ENCODE results near the gene FERMT1.

The FERMT1 gene, protein sequence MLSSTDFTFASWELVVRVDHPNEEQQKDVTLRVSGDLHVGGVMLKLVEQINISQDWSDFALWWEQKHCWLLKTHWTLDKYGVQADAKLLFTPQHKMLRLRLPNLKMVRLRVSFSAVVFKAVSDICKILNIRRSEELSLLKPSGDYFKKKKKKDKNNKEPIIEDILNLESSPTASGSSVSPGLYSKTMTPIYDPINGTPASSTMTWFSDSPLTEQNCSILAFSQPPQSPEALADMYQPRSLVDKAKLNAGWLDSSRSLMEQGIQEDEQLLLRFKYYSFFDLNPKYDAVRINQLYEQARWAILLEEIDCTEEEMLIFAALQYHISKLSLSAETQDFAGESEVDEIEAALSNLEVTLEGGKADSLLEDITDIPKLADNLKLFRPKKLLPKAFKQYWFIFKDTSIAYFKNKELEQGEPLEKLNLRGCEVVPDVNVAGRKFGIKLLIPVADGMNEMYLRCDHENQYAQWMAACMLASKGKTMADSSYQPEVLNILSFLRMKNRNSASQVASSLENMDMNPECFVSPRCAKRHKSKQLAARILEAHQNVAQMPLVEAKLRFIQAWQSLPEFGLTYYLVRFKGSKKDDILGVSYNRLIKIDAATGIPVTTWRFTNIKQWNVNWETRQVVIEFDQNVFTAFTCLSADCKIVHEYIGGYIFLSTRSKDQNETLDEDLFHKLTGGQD

DNA sequence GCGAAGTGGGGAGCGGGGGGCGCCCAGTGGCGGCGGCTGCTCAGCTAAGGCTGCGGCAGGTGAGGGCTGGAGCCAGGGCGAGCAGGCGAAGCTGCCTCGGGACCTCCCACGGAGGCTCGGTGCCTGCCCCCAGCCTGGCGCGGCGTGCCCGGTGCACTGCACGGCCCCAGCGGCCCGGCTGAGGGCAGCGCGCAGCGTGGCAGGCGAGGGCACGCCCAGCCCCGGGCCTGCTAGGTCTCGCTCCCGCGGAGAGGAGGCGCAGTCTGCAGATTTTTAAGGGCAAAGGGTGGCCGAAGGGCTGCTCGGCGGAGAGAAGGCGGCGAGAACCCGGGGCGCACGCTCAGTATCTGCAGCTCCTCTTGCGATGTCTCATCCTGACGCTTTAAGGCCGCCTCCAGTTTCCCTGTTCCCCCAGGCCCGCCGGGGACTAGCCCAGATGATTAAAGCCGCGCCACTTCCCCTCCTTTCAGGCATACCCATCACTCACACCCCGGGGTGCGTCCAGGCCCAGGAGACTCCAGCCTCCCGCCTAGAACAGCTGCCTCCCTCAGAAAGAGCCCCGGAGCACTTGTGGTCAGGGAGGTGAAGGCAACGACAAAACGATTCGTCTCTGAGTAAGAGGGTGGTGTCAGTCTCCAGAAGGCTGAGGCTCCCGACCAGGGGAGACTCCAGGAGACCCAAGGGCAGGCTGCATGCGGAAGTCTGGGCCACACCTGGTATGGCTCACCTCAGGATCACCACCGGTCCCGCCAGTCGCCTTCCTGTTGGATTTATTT is at the start of gene FERMT1:
Gene FERMT1, minus strand, starts transcription at position 158 of the 776 bp plus-strand sequence. CDS start 3,476 bp downstream, outside the sequence.
- DNase-seq = peak; percentile 83

DNA sequence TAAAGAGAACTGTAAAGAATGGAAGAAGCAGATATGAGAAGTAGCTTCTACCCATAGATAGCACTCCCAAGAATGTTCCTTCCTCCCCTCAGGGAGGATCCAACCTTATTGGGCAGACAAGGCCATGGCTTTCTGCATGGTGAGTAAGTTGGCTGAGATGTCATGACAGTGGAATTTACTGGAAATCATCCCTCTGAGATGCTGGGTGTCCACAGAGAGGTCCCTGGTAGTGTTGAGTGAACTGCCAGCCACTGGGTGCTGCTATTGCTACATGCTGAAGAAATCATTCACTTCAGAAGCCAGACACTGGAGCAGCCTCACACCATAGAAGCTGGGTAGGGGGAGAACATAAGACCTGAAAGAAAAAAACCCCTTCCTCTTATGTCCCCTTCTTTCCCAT is 46.4 kb upstream of the FERMT1 start:
- DNase-seq = no peak

DNA sequence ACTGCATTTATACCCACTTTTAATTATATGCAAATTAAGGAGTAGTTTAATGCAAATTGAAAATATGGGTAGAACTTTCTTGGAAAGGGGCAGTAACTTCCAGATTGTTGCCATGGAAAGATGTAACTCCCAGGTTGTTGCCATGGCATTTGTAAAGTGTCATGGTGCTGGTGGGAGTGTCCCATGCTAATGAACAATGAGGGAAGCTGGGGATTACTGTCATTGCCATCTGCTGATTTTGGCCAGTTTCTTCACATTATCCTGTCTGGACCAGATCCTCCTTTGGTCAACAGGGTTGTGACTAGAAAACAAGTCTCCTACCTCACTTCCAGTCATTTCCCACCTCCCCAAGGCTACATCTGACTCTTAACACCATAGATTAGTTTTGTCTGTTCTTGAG is 45.4 kb upstream of the FERMT1 start:
- no peak for DNase-seq

DNA sequence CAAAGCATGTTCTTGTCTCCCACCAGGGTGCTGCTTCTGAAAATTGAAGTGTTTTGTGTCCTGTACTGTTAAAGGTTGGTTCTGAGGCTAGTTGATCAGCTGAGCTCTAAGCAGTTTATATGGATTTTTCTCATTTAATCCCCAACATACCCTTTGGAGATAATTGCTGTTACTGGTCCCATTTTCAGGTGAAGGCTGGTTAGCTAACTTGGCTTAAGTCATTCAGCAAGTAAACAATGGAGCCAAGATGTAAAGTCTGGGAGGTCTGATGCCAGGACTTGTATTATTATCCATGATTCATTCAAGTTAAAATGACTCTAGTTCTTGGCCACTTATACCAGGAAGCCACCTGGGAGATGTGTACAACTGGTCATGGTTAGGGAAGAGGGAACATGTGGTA is 42.5 kb upstream of the FERMT1 start:
- DNase-seq = no peak

DNA sequence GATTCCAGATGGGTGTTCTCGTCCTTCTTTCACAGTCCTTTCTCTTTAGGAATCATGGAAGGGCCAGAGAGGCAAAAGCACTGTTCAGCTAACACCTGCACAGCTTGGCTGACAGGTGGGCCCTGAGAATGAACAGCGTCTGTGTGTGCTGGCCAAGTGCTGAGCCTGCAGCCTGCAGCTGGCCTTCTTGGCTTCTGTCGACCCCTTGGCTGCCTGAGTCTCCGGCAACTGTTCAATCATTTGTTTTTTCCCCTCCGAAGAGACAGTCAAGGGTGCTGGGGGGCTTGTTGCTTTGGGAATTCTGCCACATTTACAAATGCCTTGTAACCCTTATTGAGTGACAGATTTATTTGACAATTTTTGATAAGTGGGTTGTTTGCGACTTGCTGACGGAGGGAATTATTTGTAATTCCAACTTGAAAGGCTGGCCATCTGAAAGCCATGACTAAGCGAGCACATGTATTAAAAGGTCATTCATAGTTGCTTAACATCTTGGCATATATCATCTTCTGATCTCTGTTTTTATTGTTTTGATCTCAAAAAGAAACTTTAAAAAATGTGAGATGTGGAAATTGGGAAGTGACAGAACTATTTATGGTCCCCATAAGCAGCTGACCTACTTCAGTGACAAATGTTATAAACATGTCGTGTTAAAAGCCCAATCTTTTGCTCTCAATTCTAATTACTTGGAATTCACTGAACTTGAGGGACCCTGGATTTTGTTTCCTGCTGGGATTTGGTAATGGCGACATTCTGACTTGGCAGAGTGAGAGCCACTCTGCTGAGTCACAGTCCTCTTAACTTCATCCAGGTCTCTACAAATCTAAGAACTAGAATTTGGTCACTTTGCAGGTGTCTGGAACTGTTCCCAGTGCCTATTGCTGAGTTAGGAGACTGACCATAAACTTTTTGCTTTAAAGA is 41.9 kb upstream of the FERMT1 start:
- no peak for DNase-seq

DNA sequence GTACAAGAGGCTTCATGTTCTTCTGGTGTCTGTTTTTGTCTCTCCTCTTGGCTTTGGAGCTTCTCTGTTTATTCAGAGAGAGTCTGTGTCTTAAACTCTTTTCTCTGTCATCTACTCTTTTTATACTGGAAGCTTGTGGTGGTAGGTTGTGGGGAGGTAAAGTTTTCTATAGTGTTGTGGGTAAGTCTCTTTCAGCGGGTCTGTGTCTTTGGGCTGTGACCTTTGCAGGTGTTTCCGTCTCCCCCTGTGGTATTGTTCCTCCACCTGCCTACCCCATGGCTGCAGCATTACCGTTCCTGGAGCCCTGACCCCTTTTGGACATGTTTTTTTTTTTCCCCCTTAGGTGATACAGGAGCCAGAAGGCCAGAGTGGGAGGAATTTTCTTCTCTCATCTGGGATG is 37.9 kb upstream of the FERMT1 start:
- no peak for DNase-seq

DNA sequence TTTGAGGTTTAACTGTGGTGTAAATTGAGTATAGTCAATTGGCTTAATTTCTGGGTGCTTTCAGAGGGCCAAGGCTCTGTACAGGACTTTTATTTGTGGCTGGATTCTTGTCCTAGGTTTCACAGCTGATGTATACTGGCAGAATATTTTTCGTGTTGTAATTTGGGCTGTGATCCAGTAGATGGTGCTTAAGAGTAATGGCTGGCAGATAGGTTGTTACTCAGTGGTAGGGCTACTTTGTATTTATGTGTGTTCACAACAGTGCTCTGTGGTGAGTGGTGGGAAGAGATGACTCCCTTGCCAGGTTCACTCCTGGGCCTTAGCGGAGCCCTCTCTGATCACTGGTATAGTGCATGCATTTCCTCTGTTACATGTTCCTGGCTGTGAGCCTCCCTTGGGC is 34.5 kb upstream of the FERMT1 start:
- no peak for DNase-seq

DNA sequence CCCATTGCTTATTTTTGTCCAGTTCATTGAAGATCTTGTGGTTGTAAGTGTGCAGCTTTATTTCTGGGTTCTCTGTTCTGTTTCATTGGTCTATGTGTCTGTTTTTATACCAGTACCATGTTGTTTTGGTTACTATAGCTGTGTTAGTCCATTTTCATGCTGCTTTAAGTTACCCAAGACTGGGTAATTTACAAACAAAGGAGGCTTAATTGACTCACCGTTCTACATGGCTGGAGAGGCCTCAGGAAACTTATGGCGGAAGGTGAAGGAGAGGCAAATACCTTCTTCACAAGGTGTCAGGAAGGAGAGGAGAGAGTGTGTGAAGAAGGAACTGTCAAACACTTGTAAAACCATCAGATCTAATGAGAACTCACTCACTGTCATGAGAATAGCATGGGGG is 29.9 kb upstream of the FERMT1 start:
- DNase-seq = no peak

DNA sequence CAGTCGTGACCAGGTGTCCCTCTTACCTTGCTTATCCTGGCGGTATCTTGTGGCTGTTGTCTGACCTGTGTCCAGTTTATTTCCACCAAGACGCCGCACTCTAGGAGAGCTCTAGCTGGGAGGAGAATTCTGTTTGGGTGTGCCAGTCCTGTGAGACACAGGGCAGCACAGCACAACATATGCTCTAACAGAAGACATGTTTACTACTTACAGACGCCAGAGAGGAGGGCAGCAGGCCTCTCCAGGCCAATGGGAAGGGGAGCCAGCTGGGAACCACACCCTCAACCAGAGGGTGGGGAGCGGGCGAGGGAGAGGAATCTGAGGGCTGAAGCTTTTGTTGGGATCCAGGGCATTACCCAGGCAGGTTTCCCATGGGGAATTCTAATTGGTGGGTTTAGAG is 25.2 kb upstream of the FERMT1 start:
- DNase-seq = no peak

DNA sequence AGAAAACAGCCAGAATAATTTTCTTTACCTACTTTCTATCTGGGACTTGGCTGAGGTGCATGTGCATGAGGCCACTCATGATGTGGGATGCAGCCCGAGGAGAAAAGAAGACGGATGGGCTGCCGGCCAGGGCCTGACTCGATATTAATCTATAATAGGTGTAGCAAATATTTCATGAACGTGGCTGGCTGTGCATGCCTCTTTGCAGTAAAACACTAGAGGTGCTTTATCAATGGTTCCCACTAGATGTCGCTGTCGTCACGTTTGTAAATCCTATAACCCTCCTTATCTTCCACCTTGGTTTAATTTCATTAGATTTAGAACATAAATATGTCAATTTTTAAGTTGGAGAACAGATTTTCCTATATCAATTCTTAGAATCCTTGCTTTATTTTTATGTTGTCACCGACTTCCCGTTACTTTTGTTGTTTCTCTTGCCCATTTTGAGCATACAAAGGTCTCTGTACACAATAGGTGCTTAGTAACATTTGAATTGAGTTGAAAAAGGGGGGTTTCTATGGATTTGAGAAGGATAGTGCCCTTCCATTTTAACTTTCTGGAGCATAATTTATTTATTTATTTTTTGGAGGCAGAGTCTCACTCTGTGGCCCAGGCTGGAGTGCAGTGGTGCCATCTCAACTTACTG is 19.6 kb upstream of the FERMT1 start:
- peak; percentile 74 for DNase-seq

DNA sequence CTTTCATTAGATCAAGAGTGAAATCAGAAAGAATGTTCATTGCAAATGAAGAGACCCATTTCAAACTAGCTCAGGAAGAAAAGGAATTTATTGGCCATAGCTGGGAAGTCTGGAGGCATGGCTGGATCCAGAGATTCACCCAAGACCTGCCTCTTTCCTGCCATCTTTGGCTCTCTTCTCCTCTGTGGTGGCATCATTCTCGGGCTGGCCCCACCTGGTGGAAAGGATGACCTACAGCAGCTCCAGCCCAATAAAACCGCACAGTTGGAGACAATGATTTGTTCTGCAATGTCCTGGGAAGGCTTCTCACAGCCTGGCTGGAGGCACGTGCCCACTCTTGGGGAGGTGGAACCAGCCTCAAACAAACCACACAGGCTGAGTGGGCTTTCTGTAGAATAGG is 18.1 kb upstream of the FERMT1 start:
- no peak for DNase-seq

DNA sequence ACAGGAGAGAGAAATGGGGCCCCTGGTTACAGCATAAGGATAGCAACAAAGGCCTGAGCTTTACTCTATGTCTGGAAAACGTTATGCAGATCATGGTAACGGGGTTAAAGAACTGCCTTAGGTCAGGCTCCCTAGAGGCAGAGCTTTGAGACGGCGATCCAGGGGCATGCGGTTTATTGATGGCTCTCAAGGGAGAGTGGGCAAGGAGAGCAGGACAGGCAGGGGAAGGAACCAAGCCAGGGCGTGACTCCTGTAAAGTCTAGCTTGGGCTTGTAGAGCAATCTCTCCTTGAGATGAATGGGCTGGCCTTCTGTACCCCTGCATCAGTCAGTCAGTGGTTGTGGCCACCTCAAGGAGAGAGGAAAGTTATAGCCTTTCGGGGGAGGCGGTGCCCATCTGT is 12.5 kb upstream of the FERMT1 start:
- no peak for DNase-seq

DNA sequence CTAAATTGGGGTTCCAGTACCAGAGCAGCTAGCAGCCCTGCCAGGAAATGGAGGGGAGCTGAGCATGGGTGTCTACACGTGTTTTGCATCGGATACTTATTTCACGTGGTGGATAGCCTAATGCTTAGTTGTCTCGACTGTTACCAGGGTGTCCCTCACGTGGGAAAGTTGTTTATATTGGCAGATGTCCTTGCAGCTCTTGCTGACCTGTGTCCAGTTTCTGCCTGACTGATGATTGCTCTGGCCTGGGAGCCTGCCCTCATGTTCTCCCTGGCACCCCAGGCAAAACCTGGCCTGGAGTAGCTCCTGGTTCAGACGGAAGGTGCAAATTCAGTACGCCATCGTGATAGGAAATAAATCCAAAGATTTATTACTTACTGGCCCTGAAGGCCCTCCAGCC is 11.8 kb upstream of the FERMT1 start:
- DNase-seq = no peak

DNA sequence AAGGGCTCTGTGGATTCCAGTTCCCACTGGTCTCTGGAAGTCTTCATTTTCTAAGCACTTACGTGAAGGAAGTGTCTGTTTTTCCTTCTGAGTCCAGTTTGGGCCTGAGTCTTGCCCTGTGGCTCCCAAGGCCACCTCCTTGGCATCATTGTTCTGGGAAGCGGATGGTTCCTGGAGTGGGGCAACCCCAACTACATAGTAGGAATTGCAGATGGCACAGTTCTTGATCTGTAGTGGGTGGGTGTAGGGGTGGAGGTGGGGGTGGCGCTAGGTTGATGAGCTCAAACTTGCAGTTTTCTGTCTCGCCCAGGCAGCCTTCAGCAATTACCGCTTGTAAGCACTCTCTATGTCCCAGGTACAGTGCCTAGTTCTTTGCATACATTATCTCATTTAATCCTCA is 7.2 kb upstream of the FERMT1 start:
- DNase-seq = no peak

DNA sequence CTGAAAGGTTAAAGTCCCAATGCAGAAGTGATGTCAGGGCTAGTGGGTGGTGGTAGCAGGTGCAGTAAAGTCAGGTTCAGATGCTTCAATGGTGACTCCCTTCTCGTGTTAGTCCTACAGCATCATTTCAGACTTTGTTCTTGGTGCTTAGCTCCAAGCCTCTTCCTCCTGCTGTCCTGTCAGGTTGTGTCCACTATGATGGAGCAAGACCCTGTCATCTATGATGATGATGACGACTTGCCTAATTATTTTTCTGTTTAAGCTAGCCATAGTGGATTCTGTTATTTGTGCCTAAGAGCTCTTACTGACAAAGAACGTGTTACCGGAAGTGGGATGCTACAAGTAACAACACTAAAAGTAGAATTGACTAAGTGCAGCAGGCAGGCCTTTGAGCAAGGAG is 5.0 kb upstream of the FERMT1 start:
- no peak for DNase-seq

DNA sequence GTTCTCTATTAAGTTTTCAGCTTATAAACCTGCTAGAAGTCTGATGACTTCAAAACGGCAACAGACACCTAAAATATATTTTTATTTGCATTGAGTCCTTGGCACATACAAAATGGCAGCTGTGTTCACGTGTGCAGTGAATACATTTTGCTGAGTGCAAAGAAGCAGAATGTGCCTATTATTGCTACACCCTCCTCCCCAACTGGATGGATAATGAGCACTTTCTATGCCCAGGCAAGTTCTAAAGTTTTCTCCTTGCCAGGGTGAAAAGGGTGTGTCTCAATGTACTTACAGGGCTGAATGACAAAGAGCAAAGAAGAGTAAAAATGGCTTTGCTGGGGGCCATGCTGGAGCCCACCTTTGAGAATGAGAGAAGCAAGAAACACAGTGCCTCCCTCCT is 4.0 kb upstream of the FERMT1 start:
- no peak for DNase-seq

DNA sequence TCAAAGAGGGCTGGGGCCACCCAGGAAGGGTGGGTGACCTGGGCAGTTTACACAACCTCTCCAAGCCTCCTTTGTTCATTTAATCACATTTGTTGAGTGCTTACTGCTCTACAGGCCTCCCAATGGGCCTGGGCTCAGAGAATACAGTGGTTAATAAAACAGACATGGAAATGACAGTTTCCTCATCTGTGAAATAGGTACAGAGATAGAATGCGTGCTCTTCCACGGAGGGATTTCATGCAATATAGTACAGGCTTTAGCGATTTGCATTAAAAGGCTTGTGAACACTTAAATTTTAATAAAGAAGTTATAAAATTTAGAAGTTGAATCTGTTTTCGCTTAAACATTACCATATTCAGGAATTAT is 802 bp upstream of the FERMT1 start:
- DNase-seq = no peak

DNA sequence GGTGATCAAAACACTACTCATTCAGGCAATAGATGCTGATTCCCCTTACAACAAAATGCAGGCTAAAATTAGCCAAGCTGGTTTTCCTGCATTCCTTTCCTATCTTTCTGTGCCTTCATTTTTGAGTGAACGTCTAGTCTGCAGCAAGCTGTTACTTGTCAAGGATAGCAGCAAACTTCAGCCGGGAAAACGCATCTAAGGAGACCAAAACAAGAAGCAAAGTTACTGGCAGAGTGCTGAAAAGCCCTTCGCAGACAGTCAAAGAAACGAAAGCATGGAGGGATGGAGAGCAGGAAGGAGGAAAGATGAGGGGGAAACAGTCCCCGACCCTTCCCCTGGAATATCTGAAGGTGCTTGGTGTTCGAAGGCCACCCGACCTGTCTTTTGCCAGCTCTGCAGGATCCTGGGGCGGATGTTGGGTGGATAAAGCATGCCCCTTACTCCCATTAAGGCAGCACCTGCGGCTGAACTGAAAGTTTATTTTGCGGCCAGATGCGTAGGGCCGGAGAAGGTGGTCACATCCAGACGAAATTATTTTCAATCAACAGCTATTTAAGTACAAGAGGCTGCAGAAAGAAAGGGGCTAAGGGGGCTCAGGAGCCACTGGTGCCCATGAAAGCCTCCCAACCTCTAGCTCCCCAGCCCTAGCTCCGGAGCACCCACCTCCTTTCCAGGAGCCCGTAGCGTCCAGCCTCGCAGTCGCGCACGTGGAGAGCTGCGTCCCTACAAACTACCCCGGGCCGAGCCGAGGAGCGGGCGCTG is 538 bp downstream of the FERMT1 start:
- DNase-seq = no peak

DNA sequence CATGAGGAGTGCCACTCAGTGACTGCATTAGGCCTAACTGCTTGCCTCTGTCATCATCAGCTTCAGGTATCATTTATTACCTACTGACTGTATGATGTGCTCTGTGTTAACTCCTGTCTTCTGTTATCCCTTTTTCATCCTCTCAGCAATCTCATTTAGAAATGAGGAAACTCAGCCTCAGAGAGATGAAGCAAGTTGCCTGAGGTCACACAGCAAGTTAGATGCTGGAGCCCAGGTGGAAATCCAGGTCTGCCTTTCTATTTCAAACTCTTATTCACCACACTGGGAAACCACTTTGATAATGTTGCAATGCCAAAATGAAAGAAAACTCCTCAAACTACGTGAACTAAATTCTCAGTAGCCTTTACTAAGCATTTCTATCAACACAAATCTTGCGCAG is 1.3 kb downstream of the FERMT1 start:
- DNase-seq = no peak

DNA sequence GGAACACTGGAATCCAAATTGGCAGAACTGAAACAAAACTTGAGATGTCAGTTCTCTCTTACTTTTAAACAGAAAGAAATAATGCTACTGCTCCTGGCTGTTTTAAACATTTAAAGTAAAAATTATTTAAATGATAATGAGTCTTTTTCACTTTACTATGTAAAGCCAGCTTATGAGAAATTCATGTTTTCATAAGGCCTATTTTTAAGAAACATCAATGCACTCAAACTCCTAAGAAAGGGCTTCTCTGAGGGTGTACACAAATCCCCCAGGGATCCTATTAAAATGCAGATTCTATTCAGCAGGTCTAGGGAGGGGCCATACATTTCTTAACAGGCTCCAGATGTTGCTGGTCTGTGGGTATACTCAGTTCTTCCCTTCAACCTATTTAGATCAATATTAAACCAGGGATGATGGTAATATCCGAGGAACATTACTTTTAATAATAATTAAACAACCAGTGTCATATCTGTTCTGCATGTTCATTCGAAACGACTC is 2.3 kb downstream of the FERMT1 start:
- DNase-seq = no peak

DNA sequence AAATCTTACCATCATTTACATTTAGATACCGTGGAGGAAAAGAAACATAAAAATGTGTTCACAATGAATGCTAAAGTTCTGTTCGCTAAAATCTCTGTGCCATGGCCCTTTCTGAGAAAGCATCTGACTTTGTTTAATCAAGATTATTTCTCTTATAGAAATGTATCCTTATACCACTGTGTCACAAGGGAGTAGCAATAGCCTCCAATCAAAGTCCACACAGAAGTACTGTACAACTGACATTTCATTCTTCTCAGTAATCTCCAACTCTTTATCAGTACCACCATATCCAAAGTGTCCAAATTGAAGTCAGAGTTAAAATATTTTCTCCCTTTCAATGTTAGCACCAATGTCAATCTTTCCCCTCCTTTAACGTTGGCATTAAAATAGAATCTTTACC is 6.1 kb downstream of the FERMT1 start:
- DNase-seq = no peak

Data from suppressor macrophage treated with lipopolysaccharide for 4 hours (primary cell).